NCI-H774 (cell line): ENCODE data around the gene SLC25A34.

Source experiments
- DNase-seq: peaks from one replicate; lab custom pipeline; 2025; lab: John Stamatoyannopoulos, UW

SLC25A34 gene

DNA sequence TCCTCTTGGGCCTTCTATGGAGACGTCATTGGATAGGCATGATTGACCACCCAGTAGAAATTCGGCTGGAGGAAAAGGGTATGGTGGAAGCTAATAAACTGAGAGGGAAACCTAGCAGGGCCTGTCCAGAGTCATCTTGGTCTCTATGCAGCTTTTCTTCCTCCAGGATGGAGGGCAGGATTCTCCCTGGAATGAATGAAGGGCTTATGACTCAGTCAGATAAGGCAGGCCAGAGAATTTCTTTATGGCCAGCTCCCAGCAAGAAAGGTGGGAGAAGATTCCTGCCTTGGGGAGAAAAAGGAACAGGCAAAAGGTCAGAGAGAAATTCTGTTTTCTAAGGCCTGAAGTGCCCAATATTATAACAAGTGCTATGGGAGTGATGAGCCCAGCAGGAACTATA is 39.6 kb downstream of the SLC25A34 start:
- no peak for DNase-seq

DNA sequence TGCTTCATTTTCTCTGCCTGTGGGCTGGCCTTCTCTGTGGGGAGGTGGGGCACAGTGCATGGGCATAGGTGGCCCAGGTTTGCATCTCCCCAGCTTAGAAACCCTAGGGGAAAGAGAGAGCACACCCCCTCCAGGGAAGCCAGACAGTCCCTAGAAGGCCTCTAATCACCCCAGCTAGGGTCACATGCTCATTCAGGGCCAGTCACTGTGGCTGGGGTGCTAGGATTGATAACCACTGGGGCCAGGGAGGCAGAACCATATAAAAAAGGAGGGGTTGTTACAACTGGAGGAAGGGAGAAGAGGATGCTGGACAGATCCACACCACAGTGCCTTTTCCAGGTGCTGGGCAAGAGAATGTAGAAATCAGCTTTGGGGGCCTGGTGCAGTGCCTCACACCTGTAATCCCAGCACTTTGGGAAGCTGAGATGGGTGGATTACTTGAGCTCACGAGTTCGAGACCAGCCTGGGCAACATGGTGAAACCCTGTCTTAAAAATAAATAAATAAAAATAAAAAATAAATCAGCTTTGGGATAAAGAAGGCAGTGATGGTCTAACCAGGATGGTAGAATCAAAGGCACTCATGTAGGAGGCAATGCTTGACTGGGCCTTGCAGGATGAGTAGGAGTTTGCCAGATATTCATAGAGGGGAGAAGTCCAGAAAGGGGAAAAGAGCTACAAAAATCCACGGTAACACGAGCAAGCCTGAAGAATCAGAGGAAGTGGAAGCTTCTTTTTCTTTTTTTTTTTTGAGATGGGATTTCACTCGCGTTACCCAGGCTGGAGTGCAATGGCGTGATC is 42.0 kb downstream of the SLC25A34 start:
- DNase-seq = no peak

DNA sequence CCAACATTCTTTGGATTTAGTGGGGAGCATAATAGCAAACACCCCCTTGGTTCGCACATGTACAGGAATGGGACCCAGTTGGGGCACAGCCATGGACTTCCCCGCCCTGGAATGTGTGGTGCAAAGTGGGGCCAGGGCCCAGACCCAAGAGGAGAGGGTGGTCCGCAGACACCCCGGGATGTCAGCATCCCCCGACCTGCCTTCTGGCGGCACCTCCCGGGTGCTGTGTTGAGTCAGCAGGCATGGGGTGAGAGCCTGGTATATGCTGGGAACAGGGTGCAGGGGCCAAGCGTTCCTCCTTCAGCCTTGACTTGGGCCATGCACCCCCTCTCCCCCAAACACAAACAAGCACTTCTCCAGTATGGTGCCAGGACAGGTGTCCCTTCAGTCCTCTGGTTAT is 49.6 kb downstream of the SLC25A34 start:
- no peak for DNase-seq

- no peak for DNase-seq
These were observed 50.5 kb downstream of the SLC25A34 start for GRCh38 chr1:15786581-15786980.

DNA sequence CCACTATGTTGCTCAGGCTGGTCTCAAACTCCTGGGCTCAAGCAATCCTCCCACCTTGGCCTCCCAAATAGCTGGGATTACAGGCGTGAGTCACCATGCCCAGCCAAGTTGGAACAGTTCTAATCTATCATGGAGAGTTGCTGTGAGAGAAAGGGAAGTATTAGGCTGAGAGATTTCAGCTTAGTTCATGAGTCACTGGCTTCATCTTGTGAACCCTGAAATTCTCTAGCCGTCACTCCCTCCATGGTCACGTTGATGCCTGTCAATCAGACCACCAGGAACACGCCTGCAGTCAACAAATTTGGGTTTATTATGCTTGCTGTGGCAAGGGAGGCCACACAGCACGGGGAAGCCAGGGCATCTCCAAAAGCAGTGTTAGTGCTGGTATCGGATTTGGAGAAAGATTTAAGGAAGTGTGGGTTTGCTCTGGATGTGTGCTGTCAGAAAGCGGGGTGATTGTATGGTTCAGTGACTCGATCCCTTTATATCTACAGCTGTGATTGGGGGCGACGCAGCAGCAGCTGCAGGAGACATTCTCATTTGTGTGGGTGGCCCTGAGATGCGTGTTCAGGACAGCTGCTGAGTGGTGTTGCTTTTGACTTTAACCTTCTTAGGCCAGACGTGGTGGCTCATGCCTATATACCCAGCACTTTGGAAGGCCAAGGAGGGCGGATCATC is 52.7 kb downstream of the SLC25A34 start:
- no peak for DNase-seq
